Dendritic cell treated with granulocyte-macrophage colony-stimulating factor and Interleukin-4, amounts not matched to agents 40 ng/mL and 50 ng/mL, for 4 days (primary cell): ENCODE data around the gene OR10C1.

Experiments
- H3K27ac Mint-ChIP-seq: one replicate; pipeline ENCODE4 v1.8.0; 2022; ENCODE audit warnings: mild to moderate bottlenecking, mixed read lengths
- H3K27me3 Mint-ChIP-seq: one replicate; pipeline ENCODE4 v1.8.0; 2022; ENCODE audit warnings: mild to moderate bottlenecking, mixed read lengths
- H3K36me3 Mint-ChIP-seq: one replicate; pipeline ENCODE4 v1.8.0; 2022; ENCODE audit warnings: low read depth, mixed read lengths
- H3K4me1 Mint-ChIP-seq: one replicate; pipeline ENCODE4 v1.8.0; 2022; ENCODE audit warnings: low read depth, mixed read lengths
- H3K4me3 Mint-ChIP-seq: one replicate; pipeline ENCODE4 v1.8.0; 2022; ENCODE audit warnings: mild to moderate bottlenecking, moderate library complexity, mixed read lengths
- H3K9me3 Mint-ChIP-seq: one replicate; pipeline ENCODE4 v1.8.0; 2022; ENCODE audit warnings: mixed read lengths
- intact Hi-C: fragments of 100-400 bp; cut with micrococcal nuclease; formaldehyde crosslinking; loops from one replicate; pipeline ENCODE4 v1.15.0; 2022

OR10C1 gene

DNA sequence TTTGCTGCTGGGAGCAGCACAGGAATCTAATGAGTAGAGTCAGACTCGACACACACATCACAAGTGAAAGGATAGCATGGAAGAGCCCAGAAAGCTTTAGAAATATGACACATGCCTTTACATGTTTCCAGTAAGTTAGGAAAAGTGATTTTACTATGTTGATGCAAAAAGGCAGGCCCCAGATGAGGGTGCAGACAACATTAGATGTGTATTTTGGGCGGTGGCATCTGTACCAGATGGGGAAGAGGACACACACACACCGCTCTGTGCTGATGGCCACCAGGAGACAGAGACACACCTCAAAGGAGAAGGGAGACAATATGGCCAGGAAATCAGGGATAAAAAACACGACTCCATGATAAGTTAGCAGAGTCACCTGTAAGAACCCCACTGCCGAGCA, 48.0 kb downstream of the OR10C1 start:
- no peaks in the 10 kb centered on the region for H3K36me3 Mint-ChIP-seq
- no peak overlapping the region for H3K4me3 Mint-ChIP-seq
- no peaks in the 10 kb centered on the region for H3K4me1 Mint-ChIP-seq
- H3K9me3 Mint-ChIP-seq, result no peaks in the 10 kb centered on the region
- no peaks in the 10 kb centered on the region for H3K27me3 Mint-ChIP-seq
- no peak overlapping the region for H3K27ac Mint-ChIP-seq
- intact Hi-C loops, result no loop called here

DNA sequence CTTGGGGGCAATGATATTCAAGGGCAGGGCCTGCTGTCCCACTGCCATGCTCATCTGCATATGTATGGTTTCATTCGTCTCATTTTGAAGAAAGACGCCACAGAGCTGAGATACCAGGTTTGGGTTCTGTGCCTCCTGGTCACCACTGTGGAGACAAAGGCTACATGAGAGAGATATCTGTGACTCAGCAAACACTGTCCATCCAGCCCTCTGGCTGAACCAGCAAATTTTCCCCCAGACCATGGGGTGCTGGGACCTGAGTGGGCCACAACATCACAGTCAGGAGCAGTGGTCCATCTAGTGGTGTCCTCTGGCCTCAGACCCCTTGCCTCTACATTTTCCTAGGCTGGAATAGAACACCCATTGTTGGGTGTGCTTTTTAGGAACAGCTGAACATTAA, 48.6 kb downstream of the OR10C1 start, which contains the start of gene MAS1L:
MAS1L (minus strand) TSS at position 297 of the 400 bp plus-strand sequence; CDS start at position 243, 54 bp downstream.
- Mint-ChIP-seq H3K27ac (no peak within 1 kb of the TSS), H3K4me3 (no peak within 1 kb of the TSS), H3K27me3 (no peaks in the 10 kb centered on the region), H3K4me1 (no peaks in the 10 kb centered on the region), H3K9me3 (no peaks in the 10 kb centered on the region), H3K36me3 (no peaks in the 10 kb centered on the region)
- intact Hi-C loops, result no loop called here

DNA sequence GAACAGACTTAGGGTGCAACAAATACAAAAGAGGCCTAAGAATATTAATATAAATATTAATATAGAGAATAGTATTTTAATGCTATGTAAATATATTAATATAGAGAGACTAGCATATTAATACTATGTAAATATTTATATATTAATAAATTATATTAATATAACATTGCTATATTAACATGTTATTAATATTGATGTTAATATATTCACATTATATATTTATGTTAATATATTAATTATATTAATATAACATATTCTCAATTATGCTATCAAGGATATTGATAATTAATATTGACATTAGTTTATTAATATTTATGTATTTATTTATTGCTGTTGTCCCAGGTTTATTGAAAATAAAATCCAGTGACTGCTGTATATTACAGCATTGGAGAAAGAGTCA, 49.8 kb downstream of the OR10C1 start:
- Mint-ChIP-seq H3K36me3 (no peaks in the 10 kb centered on the region), H3K9me3 (no peaks in the 10 kb centered on the region), H3K4me3 (no peak overlapping the region), H3K27ac (no peak overlapping the region), H3K4me1 (no peaks in the 10 kb centered on the region), H3K27me3 (no peaks in the 10 kb centered on the region)
- intact Hi-C loops, result no loop called here

DNA sequence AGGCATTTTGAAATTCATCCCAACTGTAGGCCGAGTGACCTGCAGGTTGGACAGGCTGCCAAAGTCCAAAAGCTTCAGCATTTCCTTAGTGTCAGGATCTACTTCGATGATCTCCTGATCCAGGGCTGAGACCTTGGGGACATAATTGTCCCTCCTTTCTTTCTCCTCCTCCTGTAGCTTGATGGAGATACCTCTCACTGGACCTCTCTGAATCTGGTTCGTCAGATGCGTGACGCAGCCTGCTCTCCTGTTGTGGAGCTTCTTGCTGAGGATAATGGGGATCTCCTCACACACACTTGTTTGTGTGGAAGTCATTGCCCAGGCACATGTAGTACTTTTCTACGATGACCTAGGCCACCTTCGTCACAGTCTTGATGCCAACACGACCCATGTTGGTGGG, 50.2 kb downstream of the OR10C1 start:
- Mint-ChIP-seq H3K27ac (no peak overlapping the region), H3K4me3 (no peak overlapping the region), H3K4me1 (no peaks in the 10 kb centered on the region), H3K36me3 (no peaks in the 10 kb centered on the region), H3K9me3 (no peaks in the 10 kb centered on the region), H3K27me3 (no peaks in the 10 kb centered on the region)
- intact Hi-C loops, result no loop called here

DNA sequence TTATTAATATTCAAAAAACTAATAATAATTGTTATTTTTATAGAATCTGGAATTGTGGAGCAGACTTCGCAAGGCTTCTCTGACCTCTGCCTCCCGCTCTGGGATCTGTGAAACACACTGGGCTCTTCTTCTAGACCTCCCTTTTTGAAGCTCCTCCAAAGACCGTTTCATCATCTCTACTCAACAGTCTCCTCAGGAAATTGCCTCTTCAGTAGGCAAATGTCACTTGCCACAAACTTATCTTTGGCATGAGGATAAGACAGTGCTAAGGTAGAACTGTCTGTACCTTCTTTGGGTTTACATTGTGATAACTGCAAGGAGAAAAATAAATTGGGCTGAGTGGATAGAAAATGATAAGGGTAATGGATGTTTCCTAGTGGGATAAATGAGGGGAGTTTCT, 50.9 kb downstream of the OR10C1 start:
- Mint-ChIP-seq H3K9me3 (no peaks in the 10 kb centered on the region), H3K4me1 (no peaks in the 10 kb centered on the region), H3K36me3 (no peaks in the 10 kb centered on the region), H3K27ac (no peak overlapping the region), H3K4me3 (no peak overlapping the region), H3K27me3 (no peaks in the 10 kb centered on the region)
- intact Hi-C loops, result no loop called here

DNA sequence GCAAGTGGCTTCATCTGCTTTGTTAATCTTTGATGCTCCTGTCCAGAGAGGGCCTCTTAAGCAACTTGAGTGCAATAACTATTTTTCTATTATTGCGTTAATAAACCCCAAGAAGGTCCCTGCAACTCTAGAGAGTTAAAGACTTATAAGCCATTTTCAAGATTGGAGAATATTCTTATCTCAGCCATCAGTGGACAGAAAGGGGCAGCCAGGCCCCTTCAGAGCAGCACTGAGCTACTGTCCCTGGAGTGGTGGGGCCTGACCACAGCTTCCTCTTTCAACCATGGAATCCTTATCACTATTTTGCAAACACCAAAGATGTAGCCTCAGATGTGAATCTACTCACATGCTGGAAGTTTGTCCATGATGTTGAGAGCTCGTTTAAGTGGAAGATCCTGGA, 51.4 kb downstream of the OR10C1 start:
- intact Hi-C loops, result no loop called here
- H3K4me1 Mint-ChIP-seq, result no peaks in the 10 kb centered on the region
- peaks cover 1% of the 10 kb centered on the region for H3K27me3 Mint-ChIP-seq
- H3K36me3 Mint-ChIP-seq, result no peaks in the 10 kb centered on the region
- H3K4me3 Mint-ChIP-seq, result no peak overlapping the region
- no peak overlapping the region for H3K27ac Mint-ChIP-seq
- H3K9me3 Mint-ChIP-seq, result no peaks in the 10 kb centered on the region
